Activated naive CD4-positive, alpha-beta T cell treated with anti-CD3 and anti-CD28 coated beads, Interleukin-2, amount 10 ng/mL, durations not matched to agents 7 days and 5 days (primary cell): ENCODE results near the gene PSTPIP2.

Experiments used
- CTCF ChIA-PET: fragments of 350-600 bp; sonication (Branson Sonifier 250); formaldehyde crosslinking; loops from one replicate; lab custom pipeline; 2021; ENCODE audit warnings: antibody characterized with exemption; lab: Charles Lee
- DNase-seq: peaks from one replicate; pipeline ENCODE4 v3.0.0-alpha.2; 2020
- H3K27ac Mint-ChIP-seq: one replicate; pipeline ENCODE4 v1.8.0; 2021; ENCODE audit warnings: mild to moderate bottlenecking, moderate library complexity, mixed read lengths
- H3K27me3 Mint-ChIP-seq: one replicate; pipeline ENCODE4 v1.8.0; 2021; ENCODE audit warnings: mild to moderate bottlenecking, mixed read lengths
- H3K36me3 Mint-ChIP-seq: one replicate; pipeline ENCODE4 v1.8.0; 2021; ENCODE audit warnings: mixed read lengths
- H3K4me1 Mint-ChIP-seq: one replicate; pipeline ENCODE4 v1.8.0; 2021; ENCODE audit warnings: mixed read lengths
- H3K4me3 Mint-ChIP-seq: one replicate; pipeline ENCODE4 v1.8.0; 2021; ENCODE audit warnings: mild to moderate bottlenecking, moderate library complexity, mixed read lengths
- H3K9me3 Mint-ChIP-seq: one replicate; pipeline ENCODE4 v1.8.0; 2021; ENCODE audit warnings: mixed read lengths

PSTPIP2 gene

DNA sequence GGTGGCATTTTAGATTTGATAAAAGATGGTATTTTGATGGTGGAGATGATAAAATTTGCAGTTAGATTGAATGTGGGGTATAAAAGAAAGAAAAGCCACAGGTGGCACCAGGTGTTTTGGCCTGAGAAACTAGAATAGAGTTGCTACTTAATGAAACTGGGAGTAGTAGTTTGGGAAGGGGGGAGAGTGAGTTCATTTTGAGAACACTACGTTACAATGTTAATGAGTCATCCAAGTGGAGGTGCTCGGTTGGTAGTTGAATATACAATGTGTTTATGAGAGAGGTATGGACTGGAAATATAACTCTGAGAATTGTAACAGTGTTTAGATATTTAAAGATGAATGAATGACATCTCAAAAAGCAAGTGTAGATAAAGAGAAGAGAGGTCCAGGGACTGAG, 131.3 kb downstream of the PSTPIP2 start:
- no peak for DNase-seq
- Mint-ChIP-seq H3K4me1 (peaks cover 5% of the 10 kb centered on the region), H3K4me3 (no peak overlapping the region), H3K27ac (no peak overlapping the region), H3K27me3 (no peaks in the 10 kb centered on the region), H3K36me3 (peaks cover 66% of the 10 kb centered on the region), H3K9me3 (no peaks in the 10 kb centered on the region)
- CTCF ChIA-PET: no interaction called here

DNA sequence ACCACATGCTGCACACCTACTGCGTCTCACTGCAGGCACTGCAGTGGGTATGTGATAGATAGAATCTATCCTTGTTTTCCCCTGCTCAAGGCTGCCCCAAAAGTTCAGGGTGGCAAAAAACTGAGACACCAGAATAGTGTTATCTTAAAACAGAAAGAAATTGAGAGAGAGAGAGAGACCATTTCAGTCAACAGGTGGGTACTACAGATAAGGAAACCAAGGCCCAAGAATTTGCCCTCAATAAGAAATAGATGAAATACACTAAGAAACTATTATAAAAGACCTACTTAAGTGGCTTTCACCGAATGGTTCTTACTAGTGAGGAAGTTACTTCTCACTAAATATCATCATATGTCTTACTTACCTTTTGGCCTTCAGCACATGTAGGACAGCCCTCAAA, 132.8 kb downstream of the PSTPIP2 start:
- no peak overlapping the region for H3K27ac Mint-ChIP-seq
- H3K9me3 Mint-ChIP-seq: no peaks in the 10 kb centered on the region
- H3K36me3 Mint-ChIP-seq: peaks cover 56% of the 10 kb centered on the region
- peaks cover 5% of the 10 kb centered on the region for H3K4me1 Mint-ChIP-seq
- no peak overlapping the region for H3K4me3 Mint-ChIP-seq
- CTCF ChIA-PET: interaction anchor here (0.7 kb wide), 1 partner anchor 14 kb away, joined by 3 read pairs; no protein-coding TSS in a partner anchor
- no peaks in the 10 kb centered on the region for H3K27me3 Mint-ChIP-seq
- DNase-seq: no peak

DNA sequence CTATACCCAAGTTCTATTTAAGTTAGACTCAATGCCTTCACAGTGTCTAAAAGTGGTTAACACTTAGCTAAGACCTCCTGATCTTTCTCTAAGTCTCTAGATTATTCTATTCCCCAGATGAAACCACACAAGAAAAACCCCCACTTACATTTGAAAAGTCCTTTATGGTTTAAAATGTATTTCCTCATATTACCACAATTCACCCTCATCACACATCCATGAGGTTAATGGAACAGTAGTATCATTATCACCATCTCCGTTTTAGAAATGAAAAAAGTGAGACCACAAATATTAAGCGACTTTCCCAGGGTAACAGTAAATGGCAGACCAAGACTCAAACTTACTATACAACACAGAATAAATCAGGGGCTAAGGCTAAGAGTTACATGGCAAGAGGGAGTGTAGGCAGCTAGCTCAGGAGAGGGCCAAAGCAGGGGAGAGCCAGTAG, 133.5 kb downstream of the PSTPIP2 start:
- Mint-ChIP-seq H3K27me3 (no peaks in the 10 kb centered on the region), H3K9me3 (no peaks in the 10 kb centered on the region), H3K27ac (no peak overlapping the region), H3K4me1 (peaks cover 5% of the 10 kb centered on the region), H3K36me3 (peaks cover 51% of the 10 kb centered on the region), H3K4me3 (no peak overlapping the region)
- CTCF ChIA-PET: no interaction called here
- no peak for DNase-seq

DNA sequence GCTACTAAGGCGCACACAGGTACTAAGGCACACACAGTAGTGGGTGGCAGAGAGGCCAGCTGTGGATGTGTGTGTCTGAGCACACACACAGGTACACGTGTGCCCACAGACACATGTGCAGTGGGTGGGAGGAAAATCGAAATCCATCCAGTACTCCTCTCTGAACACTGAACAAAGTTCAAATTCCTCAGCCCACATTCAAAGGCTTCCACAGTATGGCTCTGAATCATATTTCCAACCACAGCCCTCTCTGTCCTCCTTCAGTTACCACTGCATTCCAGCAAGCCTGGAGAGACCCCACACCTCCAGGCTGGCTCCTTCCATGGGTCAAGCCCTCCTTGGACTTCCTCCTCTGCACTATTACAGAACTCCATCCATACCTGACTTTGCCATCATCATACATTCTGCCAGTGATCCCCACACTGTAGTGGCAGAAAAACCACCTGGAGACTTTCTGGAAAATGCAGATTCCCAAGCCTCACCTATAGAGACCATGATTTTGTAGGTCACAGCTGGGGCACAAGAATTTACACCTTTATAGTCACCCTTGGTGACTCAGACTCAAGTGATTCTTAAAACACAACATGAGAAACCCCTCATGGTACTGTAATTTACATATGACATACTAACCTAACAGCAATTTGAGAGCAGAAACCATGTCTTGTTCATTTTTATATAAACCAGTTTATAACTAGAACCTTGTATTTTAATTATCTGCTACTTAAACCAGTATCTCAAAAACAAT, 136.3 kb downstream of the PSTPIP2 start:
- H3K27me3 Mint-ChIP-seq: no peaks in the 10 kb centered on the region
- no peaks in the 10 kb centered on the region for H3K9me3 Mint-ChIP-seq
- CTCF ChIA-PET: no interaction called here
- H3K36me3 Mint-ChIP-seq: peaks cover 39% of the 10 kb centered on the region
- no peak for DNase-seq
- H3K4me3 Mint-ChIP-seq: no peak overlapping the region
- H3K27ac Mint-ChIP-seq: no peak overlapping the region
- peaks cover 5% of the 10 kb centered on the region for H3K4me1 Mint-ChIP-seq
